Left ventricle myocardium inferior (tissue), 1 donor: Measurements from ENCODE around the gene TNFAIP3. TPM values are rescaled to one million over a fixed set of nuclear protein-coding genes. Genes with fewer than 3 reads are reported as not detected.
"Not testable (repeated sequence)": the region's sequence is repeated elsewhere in the genome, so short reads cannot be mapped to it uniquely, and the experiment has no call there.

ENCODE experiments used
- DNase-seq: peaks from one replicate; pipeline ENCODE4 v3.0.0-alpha.2; 2020
- H3K27ac ChIP-seq: fragments of 200-600 bp; replicated peaks from 2 replicates; pipeline ENCODE4 v1.8.0; 2021
- H3K27me3 ChIP-seq: fragments of 200-600 bp; 2 replicates; pipeline ENCODE4 v1.8.0; 2021; ENCODE audit warnings: low read depth
- H3K36me3 ChIP-seq: fragments of 200-600 bp; 2 replicates; pipeline ENCODE4 v1.8.0; 2021
- H3K4me1 ChIP-seq: fragments of 200-600 bp; 2 replicates; pipeline ENCODE4 v1.8.0; 2021
- H3K4me3 ChIP-seq: fragments of 200-600 bp; 2 replicates; pipeline ENCODE4 v1.8.0; 2021; ENCODE audit warnings: mild to moderate bottlenecking, moderate library complexity
- H3K9me3 ChIP-seq: fragments of 200-600 bp; replicated peaks from 2 replicates; pipeline ENCODE4 v1.8.0; 2021
- intact Hi-C: fragments of 100-400 bp; cut with micrococcal nuclease; formaldehyde crosslinking; loops from one replicate; pipeline ENCODE4 v1.11.0; 2022
- total RNA-seq: library from RNA; stranded (reverse); fragmentation: NEBNext Ultra II Directional; extraction: Animal tissue kit (Norgen Biotek cat#: 25700); gene quantifications from one replicate; pipeline ENCODE4 v1.2.1, GENCODE V29; 2021
- TF ChIP-seq, protein P1 (sequence below): fragments of 200-600 bp; IDR thresholded peaks from 2 replicates; pipeline ENCODE4 v1.8.0; 2021; ENCODE audit warnings: antibody characterized with exemption, mild to moderate bottlenecking, borderline replicate concordance
- donor health status: DM: no; HTN: yes; CAD: no; lungs with severe emphysema.

The TNFAIP3 gene
- total RNA-seq, 1 donor from 2014 or later = 7.0 TPM

DNA sequence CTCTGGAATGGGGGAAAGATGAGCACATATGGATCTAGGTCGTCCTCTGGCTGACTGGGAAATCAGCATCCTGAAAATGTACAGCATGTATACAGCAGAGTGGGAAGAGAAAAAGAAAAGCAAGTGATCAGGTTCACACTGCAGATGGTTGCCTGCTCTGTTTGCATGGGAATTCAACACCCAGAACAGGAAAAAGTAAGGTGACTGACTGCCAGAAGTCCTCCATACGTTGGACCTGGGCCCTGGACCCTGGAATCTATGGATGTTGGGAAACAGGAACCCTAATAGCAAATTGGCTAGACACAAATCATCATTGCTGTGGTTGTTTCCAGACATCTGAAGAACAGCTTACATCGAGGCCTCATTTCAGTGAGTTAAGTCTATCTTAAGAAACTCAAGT lies 30.3 kb upstream of the TNFAIP3 start:
- no peak for DNase-seq

DNA sequence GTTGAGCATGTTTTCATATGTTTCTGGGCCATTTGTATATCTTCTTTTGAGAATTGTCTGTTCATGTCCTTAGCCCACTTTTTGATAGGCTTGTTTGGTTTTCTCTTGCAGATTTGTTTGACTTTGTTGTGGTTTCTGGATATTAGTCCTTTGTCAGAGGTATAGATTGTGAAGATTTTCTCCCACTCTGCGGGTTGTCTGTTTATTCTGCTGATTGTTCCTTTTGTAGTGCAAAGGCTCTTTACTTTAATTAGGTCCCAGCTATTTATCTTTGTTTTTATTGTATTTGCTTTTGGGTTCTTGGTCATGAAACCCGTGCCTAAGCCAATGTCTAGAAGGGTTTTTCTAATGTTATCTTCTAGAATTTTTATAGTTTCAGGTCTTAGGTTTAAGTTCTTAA lies 29.0 kb upstream of the TNFAIP3 start:
- intact Hi-C loops, H3K27me3 ChIP-seq: not testable (repeated sequence)
- H3K9me3 ChIP-seq = peaks cover 41% of the 10 kb centered on the region

More for the DNA sequence above, 30.3 kb upstream of the TNFAIP3 start:
- TF ChIP-seq, protein P1, sequence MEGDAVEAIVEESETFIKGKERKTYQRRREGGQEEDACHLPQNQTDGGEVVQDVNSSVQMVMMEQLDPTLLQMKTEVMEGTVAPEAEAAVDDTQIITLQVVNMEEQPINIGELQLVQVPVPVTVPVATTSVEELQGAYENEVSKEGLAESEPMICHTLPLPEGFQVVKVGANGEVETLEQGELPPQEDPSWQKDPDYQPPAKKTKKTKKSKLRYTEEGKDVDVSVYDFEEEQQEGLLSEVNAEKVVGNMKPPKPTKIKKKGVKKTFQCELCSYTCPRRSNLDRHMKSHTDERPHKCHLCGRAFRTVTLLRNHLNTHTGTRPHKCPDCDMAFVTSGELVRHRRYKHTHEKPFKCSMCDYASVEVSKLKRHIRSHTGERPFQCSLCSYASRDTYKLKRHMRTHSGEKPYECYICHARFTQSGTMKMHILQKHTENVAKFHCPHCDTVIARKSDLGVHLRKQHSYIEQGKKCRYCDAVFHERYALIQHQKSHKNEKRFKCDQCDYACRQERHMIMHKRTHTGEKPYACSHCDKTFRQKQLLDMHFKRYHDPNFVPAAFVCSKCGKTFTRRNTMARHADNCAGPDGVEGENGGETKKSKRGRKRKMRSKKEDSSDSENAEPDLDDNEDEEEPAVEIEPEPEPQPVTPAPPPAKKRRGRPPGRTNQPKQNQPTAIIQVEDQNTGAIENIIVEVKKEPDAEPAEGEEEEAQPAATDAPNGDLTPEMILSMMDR = no peak
- Histone ChIP-seq H3K9me3 (peaks cover 41% of the 10 kb centered on the region), H3K4me1 (no peaks in the 10 kb centered on the region), H3K4me3 (no peak overlapping the region), H3K36me3 (no peaks in the 10 kb centered on the region), H3K27me3 (no peaks in the 10 kb centered on the region), H3K27ac (no peak overlapping the region)
- intact Hi-C loops = no loop called here

DNA sequence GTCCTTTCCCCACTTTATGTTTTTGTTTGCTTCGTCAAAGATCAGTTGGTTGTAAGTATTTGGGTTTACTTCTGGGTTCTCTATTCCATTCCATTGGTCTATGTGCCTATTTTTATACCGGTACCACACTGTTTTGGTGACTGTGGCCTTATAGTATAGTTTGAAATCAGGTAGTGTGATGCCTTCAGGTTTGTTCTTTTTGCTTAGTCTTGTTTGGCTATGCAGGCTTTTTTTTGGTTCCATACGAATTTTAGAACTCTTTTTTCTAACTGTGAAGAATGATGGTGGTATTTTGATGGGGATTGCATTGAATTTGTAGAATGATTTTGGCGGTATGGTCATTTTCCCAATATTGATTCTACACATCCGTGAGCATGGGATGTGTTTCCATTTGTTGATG lies 28.5 kb upstream of the TNFAIP3 start:
- DNase-seq, H3K27ac ChIP-seq, intact Hi-C loops, H3K4me3 ChIP-seq, H3K36me3 ChIP-seq, H3K4me1 ChIP-seq: not testable (repeated sequence)
- Histone ChIP-seq H3K27me3 (peaks cover 14% of the 10 kb centered on the region), H3K9me3 (peaks cover 41% of the 10 kb centered on the region)

More for the DNA sequence above, 29.0 kb upstream of the TNFAIP3 start:
- not testable (repeated sequence) for DNase-seq, H3K4me3 ChIP-seq, H3K27ac ChIP-seq, H3K36me3 ChIP-seq, H3K4me1 ChIP-seq

DNA sequence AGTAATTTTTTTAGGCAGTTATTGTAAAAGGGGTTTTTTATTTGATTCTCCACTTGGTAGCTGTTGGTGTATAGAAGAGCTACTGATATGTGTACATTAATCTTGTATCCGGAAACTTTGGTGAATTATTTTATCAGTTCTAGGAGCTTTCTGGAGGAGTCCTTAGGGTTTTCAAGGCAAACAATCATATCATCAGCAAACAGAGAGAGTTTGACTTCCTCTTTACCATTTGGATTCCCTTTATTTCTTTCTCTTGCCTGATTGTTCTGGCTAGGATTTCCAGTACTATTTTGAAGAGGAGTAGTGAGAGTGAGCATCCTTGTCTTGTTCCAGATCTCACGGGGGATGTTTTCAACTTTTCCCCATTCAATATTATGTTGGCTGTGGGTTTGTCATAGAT lies 28.0 kb upstream of the TNFAIP3 start:
- intact Hi-C loops = no loop called here
- TF ChIP-seq, protein P1 = no peak
- no peak overlapping the region for H3K4me3 ChIP-seq
- no peak for DNase-seq
- peaks cover 41% of the 10 kb centered on the region for H3K9me3 ChIP-seq
- H3K27ac ChIP-seq = no peak overlapping the region
- H3K36me3 ChIP-seq = no peaks in the 10 kb centered on the region
- H3K4me1 ChIP-seq = no peaks in the 10 kb centered on the region
- H3K27me3 ChIP-seq = peaks cover 19% of the 10 kb centered on the region

DNA sequence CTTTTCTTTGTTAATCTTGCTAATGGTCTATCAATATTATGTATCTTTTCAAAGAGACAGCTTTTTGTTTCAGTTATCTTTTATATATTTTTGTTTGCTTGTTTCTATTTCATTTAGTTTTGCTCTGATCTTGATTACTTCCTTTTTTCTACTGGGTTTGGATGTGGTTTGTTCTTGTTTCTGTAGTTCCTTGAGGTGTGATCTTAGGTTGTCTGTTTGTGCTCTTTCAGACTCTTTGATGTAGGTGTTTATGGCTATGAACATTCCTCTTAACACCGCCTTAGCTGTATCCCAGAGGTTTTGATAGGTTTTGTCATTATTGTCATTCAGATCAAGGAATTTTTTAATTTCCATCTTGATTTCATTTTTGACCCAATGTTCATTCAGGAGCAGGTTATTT lies 26.8 kb upstream of the TNFAIP3 start:
- TF ChIP-seq, protein P1 = no peak
- Histone ChIP-seq H3K27ac (no peak overlapping the region), H3K36me3 (no peaks in the 10 kb centered on the region), H3K27me3 (peaks cover 25% of the 10 kb centered on the region), H3K9me3 (peaks cover 41% of the 10 kb centered on the region), H3K4me1 (no peaks in the 10 kb centered on the region), H3K4me3 (no peak overlapping the region)
- no peak for DNase-seq
- intact Hi-C loops = no loop called here

DNA sequence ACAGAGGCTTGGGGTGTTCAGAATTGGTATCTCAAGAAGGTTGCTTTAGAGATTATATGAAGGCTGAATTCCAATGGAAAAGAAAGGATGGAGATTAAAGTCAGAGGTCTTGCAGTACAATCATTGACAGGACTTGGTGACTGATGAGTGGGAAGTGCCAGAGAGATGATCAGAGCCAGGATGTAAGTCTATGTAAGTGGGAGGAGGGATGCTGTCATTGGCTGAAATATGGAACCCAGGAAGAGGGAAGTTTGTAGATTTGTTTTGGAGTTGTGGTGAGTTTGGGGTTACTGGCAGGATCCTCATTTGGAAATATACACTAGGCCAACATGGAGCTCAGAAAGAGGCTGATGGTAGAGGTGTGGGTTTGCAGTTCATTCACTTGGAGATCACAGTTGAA lies 23.8 kb upstream of the TNFAIP3 start:
- Histone ChIP-seq H3K4me3 (no peak overlapping the region), H3K36me3 (no peaks in the 10 kb centered on the region), H3K27me3 (peaks cover 25% of the 10 kb centered on the region), H3K27ac (no peak overlapping the region), H3K4me1 (no peaks in the 10 kb centered on the region), H3K9me3 (peaks cover 30% of the 10 kb centered on the region)
- TF ChIP-seq, protein P1 = no peak
- intact Hi-C loops = no loop called here
- DNase-seq = no peak

DNA sequence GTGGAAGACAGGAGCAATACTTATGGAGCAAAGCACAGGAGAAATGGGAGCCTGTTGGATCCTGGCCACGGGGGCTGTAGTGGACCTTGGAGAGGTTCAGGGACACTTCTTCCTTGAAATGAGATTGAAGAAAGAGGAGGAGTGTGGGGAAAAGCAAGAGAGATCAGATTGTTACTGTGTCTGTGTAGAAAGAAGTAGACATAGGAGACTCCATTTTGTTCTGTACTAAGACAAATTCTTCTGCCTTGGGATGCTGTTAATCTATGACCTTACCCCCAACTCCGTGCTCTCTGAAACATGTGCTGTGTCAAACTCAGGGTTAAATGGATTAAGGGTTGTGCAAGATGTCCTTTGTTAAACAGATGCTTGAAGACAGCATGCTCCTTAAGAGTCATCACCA lies 22.7 kb upstream of the TNFAIP3 start:
- H3K27ac ChIP-seq, intact Hi-C loops: not testable (repeated sequence)

DNA sequence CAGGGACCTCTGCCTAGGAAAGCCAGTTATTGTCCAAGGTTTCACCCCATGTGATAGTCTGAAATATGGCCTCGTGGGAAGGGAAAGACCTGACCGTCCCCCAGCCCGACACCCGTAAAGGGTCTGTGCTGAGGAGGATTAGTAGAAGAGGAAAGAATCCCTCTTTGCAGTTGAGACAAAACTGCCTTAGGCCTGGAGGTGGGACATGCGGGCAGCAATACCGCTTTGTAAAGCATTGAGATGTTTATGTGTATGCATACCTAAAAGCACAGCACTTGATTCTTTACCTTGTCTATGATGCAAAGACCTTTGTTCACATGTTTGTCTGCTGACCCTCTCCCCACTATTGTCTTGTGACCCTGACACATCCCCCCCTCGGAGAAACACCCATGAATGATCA lies 22.3 kb upstream of the TNFAIP3 start:
- H3K4me3 ChIP-seq, DNase-seq, H3K27ac ChIP-seq, H3K36me3 ChIP-seq, intact Hi-C loops, H3K4me1 ChIP-seq: not testable (repeated sequence)
- Histone ChIP-seq H3K9me3 (peaks cover 17% of the 10 kb centered on the region), H3K27me3 (peaks cover 25% of the 10 kb centered on the region)

More for the DNA sequence above, 22.7 kb upstream of the TNFAIP3 start:
- H3K9me3 ChIP-seq = peaks cover 20% of the 10 kb centered on the region
- not testable (repeated sequence) for H3K4me3 ChIP-seq, H3K36me3 ChIP-seq, H3K4me1 ChIP-seq, DNase-seq
- H3K27me3 ChIP-seq = peaks cover 25% of the 10 kb centered on the region
